Measurements from ENCODE around the gene SEC62. TPM values are rescaled to one million over a fixed set of nuclear protein-coding genes. Genes with fewer than 3 reads are reported as not detected.
A peak's percentile ranks its signal among the peaks of the same experiment; 100 is the strongest.

SEC62 gene
- total RNA-seq, 2 donors from 2014 or later, result 48.7 to 64.4 TPM

DNA sequence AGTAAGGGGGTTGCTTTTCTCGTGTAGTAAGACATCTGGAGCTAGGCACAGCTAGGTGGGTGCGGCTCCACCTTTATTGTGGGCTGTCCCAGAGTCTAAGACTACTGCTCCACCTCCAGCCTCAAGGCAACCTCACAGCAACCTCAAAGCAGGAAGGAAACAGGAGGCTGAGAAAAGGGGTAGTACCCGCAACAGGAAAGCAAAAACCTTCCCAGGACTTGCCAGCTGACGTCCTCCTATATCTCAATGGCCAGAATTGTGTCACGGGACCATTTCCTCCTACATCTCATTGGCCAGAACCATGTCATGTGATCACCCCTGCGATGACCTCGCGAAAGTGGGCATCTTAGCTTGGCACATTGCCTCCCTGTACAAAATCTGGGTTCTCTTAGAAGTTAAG, 66.9 kb downstream of the SEC62 start:
- Mint-ChIP-seq H3K27ac (no peak overlapping the region), H3K27me3 (ENCODE audit: insufficient read depth) (no peaks in the 10 kb centered on the region), H3K4me3 (no peak overlapping the region), H3K4me1 (peaks cover 20% of the 10 kb centered on the region), H3K36me3 (ENCODE audit: low read depth) (no peaks in the 10 kb centered on the region), H3K9me3 (peaks cover 6% of the 10 kb centered on the region)
- Histone ChIP-seq H3K27ac (ENCODE audit: low read depth, low read length) (no peak overlapping the region), H3K4me1 (ENCODE audit: control insufficient read depth, insufficient read depth, low read length) (no peaks in the 10 kb centered on the region), H3K9me3 (ENCODE audit: control insufficient read depth, low read length) (no peaks in the 10 kb centered on the region), H3K4me3 (ENCODE audit: low read length) (no peak overlapping the region), H3K9ac (ENCODE audit: extremely low read depth, low read length, poor library complexity, severe bottlenecking) (no peak overlapping the region), H3K27me3 (ENCODE audit: control insufficient read depth, insufficient read depth, low read length, poor library complexity, severe bottlenecking) (peaks cover 5% of the 10 kb centered on the region), H3K36me3 (ENCODE audit: control insufficient read depth, insufficient read depth, low read length) (no peaks in the 10 kb centered on the region)
- 93 to 96% methylated on average over 5 to 8 of the region's 8 CpGs for WGBS, 2 experiments (ENCODE audit: insufficient coverage in 1 of 2, insufficient read length in 1 of 2)
- DNase-seq, result no peak
- TF ChIP-seq, protein P1, sequence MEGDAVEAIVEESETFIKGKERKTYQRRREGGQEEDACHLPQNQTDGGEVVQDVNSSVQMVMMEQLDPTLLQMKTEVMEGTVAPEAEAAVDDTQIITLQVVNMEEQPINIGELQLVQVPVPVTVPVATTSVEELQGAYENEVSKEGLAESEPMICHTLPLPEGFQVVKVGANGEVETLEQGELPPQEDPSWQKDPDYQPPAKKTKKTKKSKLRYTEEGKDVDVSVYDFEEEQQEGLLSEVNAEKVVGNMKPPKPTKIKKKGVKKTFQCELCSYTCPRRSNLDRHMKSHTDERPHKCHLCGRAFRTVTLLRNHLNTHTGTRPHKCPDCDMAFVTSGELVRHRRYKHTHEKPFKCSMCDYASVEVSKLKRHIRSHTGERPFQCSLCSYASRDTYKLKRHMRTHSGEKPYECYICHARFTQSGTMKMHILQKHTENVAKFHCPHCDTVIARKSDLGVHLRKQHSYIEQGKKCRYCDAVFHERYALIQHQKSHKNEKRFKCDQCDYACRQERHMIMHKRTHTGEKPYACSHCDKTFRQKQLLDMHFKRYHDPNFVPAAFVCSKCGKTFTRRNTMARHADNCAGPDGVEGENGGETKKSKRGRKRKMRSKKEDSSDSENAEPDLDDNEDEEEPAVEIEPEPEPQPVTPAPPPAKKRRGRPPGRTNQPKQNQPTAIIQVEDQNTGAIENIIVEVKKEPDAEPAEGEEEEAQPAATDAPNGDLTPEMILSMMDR (conservative IDR thresholded peaks at IDR 0.05), result no peak

DNA sequence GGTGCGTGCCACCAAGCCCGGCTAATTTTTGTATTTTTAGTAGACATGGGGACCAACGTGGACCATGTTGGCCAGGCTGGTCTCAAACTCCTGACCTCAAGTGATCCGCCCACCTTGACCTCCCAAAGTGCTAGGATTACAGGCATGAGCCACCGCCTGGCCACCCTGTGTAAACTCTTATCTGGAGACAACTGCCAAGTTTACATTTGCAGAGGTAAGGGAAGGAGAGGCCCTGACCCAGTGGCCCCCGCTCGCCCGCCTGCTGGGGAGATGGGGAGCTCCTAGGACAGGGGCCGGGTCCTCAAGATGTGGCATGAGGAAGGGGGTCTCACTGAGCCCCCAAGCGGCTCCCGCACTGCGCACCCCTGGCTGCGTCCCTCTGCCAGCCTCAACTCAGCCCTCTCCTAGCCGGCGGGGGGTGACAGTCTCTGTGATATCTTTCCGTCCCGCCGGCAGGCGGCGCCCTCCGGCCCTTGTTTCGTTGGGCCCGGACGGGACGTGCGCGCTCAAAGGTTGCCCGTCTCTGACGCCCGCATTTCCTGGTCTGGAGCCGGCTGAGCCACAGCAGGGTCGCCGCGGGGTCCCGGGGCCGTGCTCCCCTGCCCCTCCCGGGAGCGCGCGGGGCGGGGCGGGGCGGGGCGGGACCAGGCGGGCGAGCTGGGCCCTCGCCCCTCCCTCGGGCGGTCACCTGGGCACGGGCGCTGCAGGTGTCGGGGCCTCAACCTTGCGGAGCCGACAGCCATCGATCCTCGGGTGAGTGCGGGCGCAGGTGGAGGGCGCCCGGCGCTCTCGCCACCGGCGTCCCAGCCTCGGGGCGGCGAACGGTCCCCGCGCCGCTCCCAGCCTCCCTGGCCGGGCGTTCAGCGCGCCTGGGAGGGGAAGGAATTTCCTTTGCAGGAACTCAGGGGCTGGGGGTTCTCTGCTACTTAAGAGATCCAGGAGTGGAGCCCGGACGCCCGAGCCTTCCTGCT, 71.1 kb downstream of the SEC62 start, which contains the start of gene GPR160:
GPR160 (plus strand) TSS at position 533 of the 971 bp plus-strand sequence. CDS start 45,978 bp downstream, outside the sequence.
- Mint-ChIP-seq H3K27me3 (ENCODE audit: insufficient read depth) (peaks cover 11% of the 10 kb centered on the region), H3K4me1 (peaks cover 26% of the 10 kb centered on the region), H3K36me3 (ENCODE audit: low read depth) (no peaks in the 10 kb centered on the region), H3K9me3 (no peaks in the 10 kb centered on the region), H3K4me3 (peak within 1 kb of the TSS; percentile 68), H3K27ac (peak within 1 kb of the TSS; percentile 90)
- no peaks in the 10 kb centered on the region for H3K36me3 ChIP-seq (ENCODE audit: control insufficient read depth, insufficient read depth, low read length)
- H3K9me3 ChIP-seq (ENCODE audit: control insufficient read depth, low read length), result no peaks in the 10 kb centered on the region
- peak; percentile 95 for DNase-seq
- WGBS, 2 experiments (ENCODE audit: insufficient coverage in 1 of 2, insufficient read length in 1 of 2), result 6 to 11% methylated on average over 32 to 78 of the region's 78 CpGs
- H3K27ac ChIP-seq (ENCODE audit: low read depth, low read length), result no peak within 1 kb of the TSS
- H3K9ac ChIP-seq (ENCODE audit: extremely low read depth, low read length, poor library complexity, severe bottlenecking), result peak within 1 kb of the TSS; percentile 44
- TF ChIP-seq, protein P1 (conservative IDR thresholded peaks at IDR 0.05), result peak; percentile 92
- peaks cover 25% of the 10 kb centered on the region for H3K27me3 ChIP-seq (ENCODE audit: control insufficient read depth, insufficient read depth, low read length, poor library complexity, severe bottlenecking)
- no peaks in the 10 kb centered on the region for H3K4me1 ChIP-seq (ENCODE audit: control insufficient read depth, insufficient read depth, low read length)
- H3K4me3 ChIP-seq (ENCODE audit: low read length), result peak within 1 kb of the TSS; percentile 77

DNA sequence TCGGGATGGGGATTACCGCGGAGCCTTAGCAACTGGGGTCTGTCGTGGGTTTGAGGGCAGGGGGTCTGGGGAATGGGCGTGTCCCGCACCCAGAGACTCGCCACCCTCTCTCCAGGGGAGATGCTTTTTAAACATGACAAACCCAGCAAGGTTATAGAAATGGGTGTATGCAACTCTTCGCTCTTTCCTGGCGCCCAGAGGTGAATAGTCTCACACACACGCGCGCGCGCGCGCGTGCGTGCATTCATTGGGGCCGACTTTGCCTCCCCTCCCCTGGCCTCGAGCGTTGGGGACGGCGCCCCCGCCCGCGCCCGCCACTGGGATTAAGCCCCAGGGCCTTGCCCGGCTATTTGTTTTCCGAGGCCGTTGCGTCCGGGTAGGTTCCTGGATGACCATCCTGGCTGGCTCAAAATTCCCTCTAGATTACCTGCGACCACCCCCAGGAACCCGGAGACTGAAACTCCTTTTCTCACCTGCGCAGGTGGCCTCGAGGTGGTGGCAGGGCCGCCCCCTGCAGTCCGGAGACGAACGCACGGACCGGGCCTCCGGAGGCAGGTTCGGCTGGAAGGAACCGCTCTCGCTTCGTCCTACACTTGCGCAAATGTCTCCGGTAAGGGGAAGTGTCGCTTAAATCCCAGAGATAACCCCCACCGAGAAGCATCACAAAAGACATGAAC, 72.0 kb downstream of the SEC62 start:
- no peaks in the 10 kb centered on the region for H3K4me1 ChIP-seq (ENCODE audit: control insufficient read depth, insufficient read depth, low read length)
- peak overlapping the region; percentile 90 for H3K27ac Mint-ChIP-seq

More for the DNA sequence above, 72.0 kb downstream of the SEC62 start:
- DNase-seq, result peak; percentile 90
- Histone ChIP-seq H3K27ac (ENCODE audit: low read depth, low read length) (no peak overlapping the region), H3K36me3 (ENCODE audit: control insufficient read depth, insufficient read depth, low read length) (no peaks in the 10 kb centered on the region), H3K9ac (ENCODE audit: extremely low read depth, low read length, poor library complexity, severe bottlenecking) (peak overlapping the region; percentile 44), H3K4me3 (ENCODE audit: low read length) (peak overlapping the region; percentile 77), H3K9me3 (ENCODE audit: control insufficient read depth, low read length) (no peaks in the 10 kb centered on the region), H3K27me3 (ENCODE audit: control insufficient read depth, insufficient read depth, low read length, poor library complexity, severe bottlenecking) (peaks cover 25% of the 10 kb centered on the region)
- TF ChIP-seq, protein P1 (conservative IDR thresholded peaks at IDR 0.05), result peak; percentile 68
- WGBS, 2 experiments (ENCODE audit: insufficient coverage in 1 of 2, insufficient read length in 1 of 2), result 0 to 3% methylated on average over 21 to 51 of the region's 51 CpGs
- no peaks in the 10 kb centered on the region for H3K9me3 Mint-ChIP-seq
- peaks cover 18% of the 10 kb centered on the region for H3K4me1 Mint-ChIP-seq
- no peaks in the 10 kb centered on the region for H3K36me3 Mint-ChIP-seq (ENCODE audit: low read depth)
- peaks cover 11% of the 10 kb centered on the region for H3K27me3 Mint-ChIP-seq (ENCODE audit: insufficient read depth)
- H3K4me3 Mint-ChIP-seq, result peak overlapping the region; percentile 68

Measured in endodermal cell (in vitro differentiated cells).